ENCODE measurements around the gene SHROOM4. TPM values are rescaled to one million over a fixed set of nuclear protein-coding genes. Genes with fewer than 3 reads are reported as not detected.

Gene SHROOM4
- total RNA-seq, 3 donors from 2014 or later (not counting 1 experiment from before 2014, with no cell fraction given): 0.05 to 0.09 TPM; not detected in 1

- H3K4me1 Mint-ChIP-seq: no peaks in the 10 kb centered on the region
- DNase-seq (no peak), ATAC-seq (no peak)
- Histone ChIP-seq H3K27ac (ENCODE audit: low read length) (no peak overlapping the region), H3K4me1 (ENCODE audit: control insufficient read depth, insufficient read depth, low read length) (peaks cover 4% of the 10 kb centered on the region), H3K36me3 (ENCODE audit: control insufficient read depth, insufficient read depth, low read length) (no peaks in the 10 kb centered on the region), H3K27me3 (ENCODE audit: control insufficient read depth, insufficient read depth, low read length) (no peaks in the 10 kb centered on the region), H3K9me3 (ENCODE audit: control insufficient read depth, insufficient read depth, low read length) (no peaks in the 10 kb centered on the region), H3K4me3 (ENCODE audit: low read length) (no peak overlapping the region)
- no peak overlapping the region for H3K27ac Mint-ChIP-seq
- no peaks in the 10 kb centered on the region for H3K9me3 Mint-ChIP-seq
- intact Hi-C loops (cut with micrococcal nuclease): no loop called here
- H3K4me3 Mint-ChIP-seq: no peak overlapping the region
- H3K27me3 Mint-ChIP-seq (ENCODE audit: low read depth in 2 of 2): peaks cover 10 to 45% of the 10 kb centered on the region in 2 donors
- no peak for TF ChIP-seq CTCF (IDR thresholded peaks at IDR 0.05)
- no CpG with 5 or more reads among the region's 1 CpG for WGBS (ENCODE audit: insufficient coverage)
- no peaks in the 10 kb centered on the region for H3K36me3 Mint-ChIP-seq
Observed at GRCh38 chrX:50818986-50819385, 5.0 kb upstream of the SHROOM4 start.

- Histone ChIP-seq H3K4me3 (ENCODE audit: low read length) (no peak overlapping the region), H3K27ac (ENCODE audit: low read length) (no peak overlapping the region), H3K9me3 (ENCODE audit: control insufficient read depth, insufficient read depth, low read length) (no peaks in the 10 kb centered on the region), H3K27me3 (ENCODE audit: control insufficient read depth, insufficient read depth, low read length) (no peaks in the 10 kb centered on the region), H3K4me1 (ENCODE audit: control insufficient read depth, insufficient read depth, low read length) (peaks cover 13% of the 10 kb centered on the region), H3K36me3 (ENCODE audit: control insufficient read depth, insufficient read depth, low read length) (no peaks in the 10 kb centered on the region)
- Mint-ChIP-seq H3K4me1 (no peaks in the 10 kb centered on the region), H3K36me3 (no peaks in the 10 kb centered on the region), H3K27ac (no peak overlapping the region), H3K27me3 (ENCODE audit: low read depth in 2 of 2) (peaks cover 20 to 54% of the 10 kb centered on the region in 2 donors), H3K9me3 (no peaks in the 10 kb centered on the region), H3K4me3 (no peak overlapping the region)
- intact Hi-C loops (cut with micrococcal nuclease): no loop called here
- DNase-seq (no peak), ATAC-seq (no peak)
- TF ChIP-seq CTCF (IDR thresholded peaks at IDR 0.05): no peak
- 15% methylated on average over 9 of the region's 9 CpGs for WGBS (ENCODE audit: insufficient coverage)
Observed at GRCh38 chrX:50815120-50815519, 1.1 kb upstream of the SHROOM4 start.

- no peaks in the 10 kb centered on the region for H3K36me3 ChIP-seq (ENCODE audit: control insufficient read depth, insufficient read depth, low read length)
- WGBS (ENCODE audit: insufficient coverage): 73% methylated on average over 5 of the region's 6 CpGs
- intact Hi-C loops (cut with micrococcal nuclease): no loop called here
Observed at GRCh38 chrX:50814701-50815100, 707 bp upstream of the SHROOM4 start.

More at GRCh38 chrX:50814701-50815100, 707 bp upstream of the SHROOM4 start:
- TF ChIP-seq CTCF (IDR thresholded peaks at IDR 0.05): no peak
- Histone ChIP-seq H3K27me3 (ENCODE audit: control insufficient read depth, insufficient read depth, low read length) (no peaks in the 10 kb centered on the region), H3K4me3 (ENCODE audit: low read length) (no peak overlapping the region), H3K4me1 (ENCODE audit: control insufficient read depth, insufficient read depth, low read length) (peaks cover 13% of the 10 kb centered on the region), H3K27ac (ENCODE audit: low read length) (no peak overlapping the region), H3K9me3 (ENCODE audit: control insufficient read depth, insufficient read depth, low read length) (no peaks in the 10 kb centered on the region)
- Mint-ChIP-seq H3K4me1 (no peaks in the 10 kb centered on the region), H3K36me3 (no peaks in the 10 kb centered on the region), H3K4me3 (no peak overlapping the region), H3K27ac (no peak overlapping the region), H3K27me3 (ENCODE audit: low read depth in 2 of 2) (peaks cover 20 to 57% of the 10 kb centered on the region in 2 donors), H3K9me3 (no peaks in the 10 kb centered on the region)
- no peak for ATAC-seq
- no peak for DNase-seq

Measured in natural killer cell (primary cell).